WTC11 (cell line): Measurements from ENCODE around the gene AKAP13.

Source experiments
- ATF1 ChIP-seq: sonication (generic); formaldehyde crosslinking; IDR thresholded peaks from 2 replicates; pipeline ENCODE4 v1.8.1; 2023; ENCODE audit warnings: mild to moderate bottlenecking, moderate library complexity, missing genetic modification reagents
- GTF2I ChIP-seq: fragments of 250-450 bp; sonication (Bioruptor Pico); conservative IDR thresholded peaks from 2 replicates; pipeline ENCODE4 v1.4.0; 2021; ENCODE audit warnings: mild to moderate bottlenecking
- MXD4 ChIP-seq: fragments of 250-450 bp; sonication (Bioruptor Pico); IDR thresholded peaks from 2 replicates; pipeline ENCODE4 v1.8.0; 2021; ENCODE audit warnings: mild to moderate bottlenecking, moderate library complexity, borderline replicate concordance
- SMAD3 ChIP-seq: sonication (generic); formaldehyde crosslinking; IDR thresholded peaks from 2 replicates; pipeline ENCODE4 v1.8.0; 2022; ENCODE audit warnings: missing genetic modification reagents, mild to moderate bottlenecking, borderline replicate concordance
- TF ChIP-seq, protein P1 (sequence below): sonication (generic); formaldehyde crosslinking; IDR thresholded peaks from 2 replicates; pipeline ENCODE4 v1.8.0; 2022; ENCODE audit warnings: mild to moderate bottlenecking, missing genetic modification reagents
- TF ChIP-seq, protein P2 (sequence below): fragments of 200-600 bp; IDR thresholded peaks from 2 replicates; pipeline ENCODE4 v1.8.0; 2022; ENCODE audit warnings: antibody characterized with exemption
- TF ChIP-seq, protein P3 (sequence below): sonication (generic); formaldehyde crosslinking; IDR thresholded peaks from 2 replicates; pipeline ENCODE4 v1.8.1; 2022; ENCODE audit warnings: low read depth, missing genetic modification reagents, borderline replicate concordance

DNA sequence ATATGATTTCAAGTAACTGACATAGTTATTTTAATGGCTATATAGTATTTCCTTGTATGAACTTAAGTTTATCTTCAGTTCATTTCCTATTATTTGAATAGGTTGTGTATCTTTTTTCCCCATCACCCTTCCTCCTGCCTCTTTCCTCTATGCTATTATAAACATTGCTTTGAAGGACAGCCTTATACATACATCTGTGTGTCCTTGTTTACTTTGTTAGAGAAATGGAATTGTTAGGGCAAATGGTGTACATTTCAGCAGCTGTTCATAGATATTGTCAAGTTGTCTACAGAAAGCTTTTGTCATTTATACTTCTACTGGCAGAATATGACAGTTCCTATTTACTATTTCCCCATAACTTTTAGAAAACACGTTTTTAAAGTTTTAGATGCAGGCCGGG, 18.4 kb downstream of the AKAP13 start:
- TF ChIP-seq GTF2I (CRISPR knock-in tag) (no peak), SMAD3 (CRISPR knock-in tag) (no peak), ATF1 (CRISPR knock-in tag) (no peak), MXD4 (CRISPR knock-in tag) (no peak)
- TF ChIP-seq, protein P1, sequence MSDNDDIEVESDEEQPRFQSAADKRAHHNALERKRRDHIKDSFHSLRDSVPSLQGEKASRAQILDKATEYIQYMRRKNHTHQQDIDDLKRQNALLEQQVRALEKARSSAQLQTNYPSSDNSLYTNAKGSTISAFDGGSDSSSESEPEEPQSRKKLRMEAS (CRISPR knock-in tag), result no peak
- TF ChIP-seq, protein P2, sequence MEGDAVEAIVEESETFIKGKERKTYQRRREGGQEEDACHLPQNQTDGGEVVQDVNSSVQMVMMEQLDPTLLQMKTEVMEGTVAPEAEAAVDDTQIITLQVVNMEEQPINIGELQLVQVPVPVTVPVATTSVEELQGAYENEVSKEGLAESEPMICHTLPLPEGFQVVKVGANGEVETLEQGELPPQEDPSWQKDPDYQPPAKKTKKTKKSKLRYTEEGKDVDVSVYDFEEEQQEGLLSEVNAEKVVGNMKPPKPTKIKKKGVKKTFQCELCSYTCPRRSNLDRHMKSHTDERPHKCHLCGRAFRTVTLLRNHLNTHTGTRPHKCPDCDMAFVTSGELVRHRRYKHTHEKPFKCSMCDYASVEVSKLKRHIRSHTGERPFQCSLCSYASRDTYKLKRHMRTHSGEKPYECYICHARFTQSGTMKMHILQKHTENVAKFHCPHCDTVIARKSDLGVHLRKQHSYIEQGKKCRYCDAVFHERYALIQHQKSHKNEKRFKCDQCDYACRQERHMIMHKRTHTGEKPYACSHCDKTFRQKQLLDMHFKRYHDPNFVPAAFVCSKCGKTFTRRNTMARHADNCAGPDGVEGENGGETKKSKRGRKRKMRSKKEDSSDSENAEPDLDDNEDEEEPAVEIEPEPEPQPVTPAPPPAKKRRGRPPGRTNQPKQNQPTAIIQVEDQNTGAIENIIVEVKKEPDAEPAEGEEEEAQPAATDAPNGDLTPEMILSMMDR, result no peak
- TF ChIP-seq, protein P3, sequence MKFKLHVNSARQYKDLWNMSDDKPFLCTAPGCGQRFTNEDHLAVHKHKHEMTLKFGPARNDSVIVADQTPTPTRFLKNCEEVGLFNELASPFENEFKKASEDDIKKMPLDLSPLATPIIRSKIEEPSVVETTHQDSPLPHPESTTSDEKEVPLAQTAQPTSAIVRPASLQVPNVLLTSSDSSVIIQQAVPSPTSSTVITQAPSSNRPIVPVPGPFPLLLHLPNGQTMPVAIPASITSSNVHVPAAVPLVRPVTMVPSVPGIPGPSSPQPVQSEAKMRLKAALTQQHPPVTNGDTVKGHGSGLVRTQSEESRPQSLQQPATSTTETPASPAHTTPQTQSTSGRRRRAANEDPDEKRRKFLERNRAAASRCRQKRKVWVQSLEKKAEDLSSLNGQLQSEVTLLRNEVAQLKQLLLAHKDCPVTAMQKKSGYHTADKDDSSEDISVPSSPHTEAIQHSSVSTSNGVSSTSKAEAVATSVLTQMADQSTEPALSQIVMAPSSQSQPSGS (CRISPR knock-in tag), result no peak
